LNCAP (cell line): ENCODE results near the gene BIN1.

Experiments
- TF ChIP-seq, protein P1 (sequence below): fragments of 450-650 bp; IDR thresholded peaks from 2 replicates; pipeline ENCODE4 v1.5.1; 2017; ENCODE audit warnings: mild to moderate bottlenecking

Gene BIN1

DNA sequence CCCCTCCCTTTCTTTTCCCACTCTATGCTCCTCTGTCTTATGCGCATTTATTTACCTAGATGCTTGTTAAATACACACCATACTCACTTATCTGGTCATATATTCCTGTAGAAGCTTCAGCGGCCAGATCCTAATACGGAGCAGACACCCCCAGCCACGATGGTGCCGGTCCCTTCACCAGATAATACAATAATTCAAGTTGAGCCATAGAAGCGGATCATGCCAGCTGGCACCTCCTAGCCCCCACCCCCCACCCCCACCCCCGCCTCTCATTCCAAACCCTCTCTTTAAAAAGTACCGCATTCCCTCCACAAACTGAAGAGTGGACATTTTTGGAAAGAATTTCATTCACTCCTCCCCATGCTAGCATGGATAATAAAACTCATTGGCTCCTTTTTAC, 95.2 kb downstream of the BIN1 start:
- TF ChIP-seq, protein P1, sequence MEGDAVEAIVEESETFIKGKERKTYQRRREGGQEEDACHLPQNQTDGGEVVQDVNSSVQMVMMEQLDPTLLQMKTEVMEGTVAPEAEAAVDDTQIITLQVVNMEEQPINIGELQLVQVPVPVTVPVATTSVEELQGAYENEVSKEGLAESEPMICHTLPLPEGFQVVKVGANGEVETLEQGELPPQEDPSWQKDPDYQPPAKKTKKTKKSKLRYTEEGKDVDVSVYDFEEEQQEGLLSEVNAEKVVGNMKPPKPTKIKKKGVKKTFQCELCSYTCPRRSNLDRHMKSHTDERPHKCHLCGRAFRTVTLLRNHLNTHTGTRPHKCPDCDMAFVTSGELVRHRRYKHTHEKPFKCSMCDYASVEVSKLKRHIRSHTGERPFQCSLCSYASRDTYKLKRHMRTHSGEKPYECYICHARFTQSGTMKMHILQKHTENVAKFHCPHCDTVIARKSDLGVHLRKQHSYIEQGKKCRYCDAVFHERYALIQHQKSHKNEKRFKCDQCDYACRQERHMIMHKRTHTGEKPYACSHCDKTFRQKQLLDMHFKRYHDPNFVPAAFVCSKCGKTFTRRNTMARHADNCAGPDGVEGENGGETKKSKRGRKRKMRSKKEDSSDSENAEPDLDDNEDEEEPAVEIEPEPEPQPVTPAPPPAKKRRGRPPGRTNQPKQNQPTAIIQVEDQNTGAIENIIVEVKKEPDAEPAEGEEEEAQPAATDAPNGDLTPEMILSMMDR, result no peak

DNA sequence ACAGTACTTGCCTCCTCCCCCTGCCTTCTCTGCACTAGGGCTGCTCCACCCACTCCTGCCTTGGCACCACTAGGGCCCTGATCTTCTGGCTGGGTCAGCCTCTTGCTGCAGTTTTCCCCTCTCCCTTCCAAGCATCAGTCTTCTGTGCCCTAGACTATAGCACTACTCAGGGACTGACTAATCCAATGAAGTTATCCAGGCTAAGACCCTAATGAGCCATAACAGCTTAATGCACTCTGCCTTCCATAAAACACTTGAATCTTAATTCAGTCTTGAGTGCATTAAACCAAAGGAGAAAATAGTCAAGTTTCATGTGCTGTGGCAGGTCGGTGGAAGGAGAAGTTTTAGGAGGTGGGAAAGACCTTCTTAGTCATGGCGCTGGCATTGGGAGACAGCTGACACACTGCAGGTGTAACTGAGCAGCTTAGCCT, 95.7 kb downstream of the BIN1 start:
- TF ChIP-seq, protein P1, result no peak

DNA sequence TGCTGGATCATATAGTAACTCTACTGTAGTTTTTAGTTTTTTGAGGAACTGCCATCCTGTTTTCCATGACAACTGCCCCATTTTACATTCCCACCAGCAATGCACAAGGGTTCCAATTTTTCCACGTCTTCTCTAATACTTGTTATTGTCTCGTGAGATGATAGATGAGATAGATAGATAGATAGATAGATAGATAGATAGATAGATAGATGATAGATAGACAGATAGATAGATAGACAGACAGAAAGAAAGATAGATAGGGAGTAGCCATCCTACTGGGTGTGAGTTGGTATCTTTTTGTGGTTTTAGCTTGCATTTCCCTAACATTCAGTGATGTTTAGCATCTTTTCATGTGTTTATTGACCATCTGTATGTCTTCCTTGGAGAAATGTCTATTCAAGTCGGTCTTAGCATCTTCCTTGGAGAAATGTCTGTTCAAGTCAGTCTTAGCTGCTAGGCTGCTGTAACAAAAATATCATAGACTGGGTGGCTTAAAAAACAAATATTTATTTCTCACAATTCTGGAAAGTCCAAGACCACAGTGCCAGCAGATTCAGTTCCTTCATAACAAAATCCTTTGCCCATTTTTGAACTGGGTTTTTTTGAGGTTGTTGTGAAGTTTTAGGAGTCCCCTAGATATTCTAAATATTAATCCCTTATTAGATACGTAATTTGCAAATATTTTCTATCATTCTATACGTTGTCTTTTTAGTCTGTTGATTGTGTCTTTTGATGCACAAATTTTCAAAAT, 98.5 kb downstream of the BIN1 start:
- TF ChIP-seq, protein P1, result no peak

DNA sequence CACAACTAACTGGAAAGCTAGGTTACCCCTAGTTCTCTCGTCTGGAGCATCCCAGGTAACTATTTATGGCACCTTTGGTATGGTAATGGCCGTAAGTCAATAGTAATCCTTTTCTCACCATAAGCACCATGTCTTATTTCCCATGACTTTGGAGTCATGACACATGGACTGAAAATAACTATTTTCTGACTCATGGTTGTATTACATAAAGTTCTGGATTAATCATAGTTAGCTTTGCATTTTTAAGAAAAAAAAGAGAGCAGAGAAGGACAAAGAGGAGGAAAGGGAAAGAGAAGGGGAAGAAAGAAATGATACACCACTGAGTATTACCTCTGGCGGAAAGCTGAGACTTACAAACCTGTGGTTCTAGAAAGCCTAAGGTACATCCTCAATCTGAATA, 99.3 kb downstream of the BIN1 start:
- TF ChIP-seq, protein P1, result no peak

DNA sequence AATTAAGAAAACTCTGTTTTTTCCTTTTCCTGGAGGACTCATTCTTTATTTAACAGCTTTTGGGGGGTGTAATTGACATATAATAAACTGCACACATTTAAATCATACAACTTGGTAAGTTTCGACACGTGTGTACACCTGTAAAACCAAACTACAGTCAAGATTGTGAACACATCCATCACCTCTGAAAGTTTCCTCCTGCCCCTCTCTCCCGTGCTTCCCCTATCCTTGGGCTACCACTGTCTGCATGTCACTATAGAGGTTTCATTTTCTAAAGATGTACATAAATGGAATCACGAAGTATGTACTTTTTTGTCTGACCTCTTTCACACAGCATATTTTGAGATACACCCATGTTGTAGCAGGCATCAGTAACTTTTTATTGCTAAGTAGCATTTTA, 100.0 kb downstream of the BIN1 start:
- TF ChIP-seq, protein P1, result no peak

DNA sequence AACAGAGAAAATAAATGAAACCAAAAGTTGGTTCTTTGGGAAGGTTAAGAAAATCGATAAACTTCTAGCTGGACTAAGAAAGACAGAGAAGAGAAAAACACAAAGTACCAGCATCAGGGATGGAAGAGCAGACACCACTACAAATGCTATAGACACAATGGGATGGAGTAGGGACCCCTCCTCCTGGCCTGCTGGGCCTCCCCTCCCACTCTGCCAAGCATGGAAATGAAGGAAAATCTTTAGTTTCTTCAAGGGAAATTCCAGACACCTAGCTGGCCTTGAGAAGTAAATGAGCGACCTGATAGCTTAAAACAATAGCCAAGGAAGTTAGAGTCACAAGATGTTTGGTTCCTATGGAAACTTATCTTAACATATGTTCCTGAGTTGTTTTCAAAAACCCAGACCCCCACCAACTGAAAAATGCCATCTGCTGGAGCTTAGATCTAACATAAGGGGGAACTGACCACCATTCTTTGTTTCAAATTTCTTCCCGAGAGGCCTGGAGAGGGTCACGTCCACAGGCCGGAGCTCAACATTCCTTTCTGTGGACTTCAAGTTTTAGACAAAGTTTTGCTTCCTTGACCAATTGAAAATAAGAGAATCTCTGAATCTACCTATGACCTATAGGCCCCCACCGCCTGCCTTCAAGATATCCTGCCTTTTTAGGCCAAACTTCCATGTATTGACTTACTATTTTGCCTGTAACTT, 101.9 kb downstream of the BIN1 start:
- TF ChIP-seq, protein P1, result no peak

DNA sequence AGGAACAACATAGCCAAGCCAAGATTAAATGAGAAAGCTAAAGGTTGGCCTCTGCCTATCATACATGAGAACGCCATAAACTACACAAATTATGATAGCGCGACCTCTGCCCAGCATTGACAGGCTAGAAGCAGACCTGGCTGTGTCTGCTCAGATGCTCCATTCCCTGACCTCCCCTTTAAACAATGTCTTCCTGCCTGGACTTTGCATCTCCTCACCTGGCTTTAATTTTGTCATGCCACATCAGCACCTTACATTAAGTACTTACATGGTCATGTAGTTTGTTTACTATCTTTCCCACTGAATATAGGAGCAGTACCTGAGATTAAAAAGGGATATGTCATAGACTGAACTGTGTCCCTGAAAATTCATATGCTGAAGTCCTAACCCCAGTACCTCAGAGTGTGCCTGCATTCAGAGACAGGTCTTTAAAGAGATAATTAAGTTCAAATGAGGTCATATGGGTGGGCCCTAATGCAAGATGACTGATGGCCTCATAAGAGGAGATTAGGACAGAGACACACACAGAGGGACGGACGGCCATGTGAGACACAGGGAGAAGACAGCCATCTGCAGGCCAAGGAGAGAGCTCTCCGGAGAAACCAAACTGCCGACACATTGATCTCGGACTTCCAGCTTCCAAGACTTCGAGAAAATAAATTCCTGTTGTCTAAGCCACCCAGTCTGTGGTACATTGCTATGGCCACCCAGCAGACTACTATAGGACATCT, 103.7 kb downstream of the BIN1 start:
- TF ChIP-seq, protein P1, result no peak
